Fibroblast of skin of left biceps (primary cell): Measurements from ENCODE around the gene CPSF6.

Source experiments
- DNase-seq, 2 experiments: peaks; one replicate each; pipeline ENCODE4 v3.0.0-alpha.2; 2013; ENCODE audit warnings: low read depth in 2 of 2

Gene CPSF6

DNA sequence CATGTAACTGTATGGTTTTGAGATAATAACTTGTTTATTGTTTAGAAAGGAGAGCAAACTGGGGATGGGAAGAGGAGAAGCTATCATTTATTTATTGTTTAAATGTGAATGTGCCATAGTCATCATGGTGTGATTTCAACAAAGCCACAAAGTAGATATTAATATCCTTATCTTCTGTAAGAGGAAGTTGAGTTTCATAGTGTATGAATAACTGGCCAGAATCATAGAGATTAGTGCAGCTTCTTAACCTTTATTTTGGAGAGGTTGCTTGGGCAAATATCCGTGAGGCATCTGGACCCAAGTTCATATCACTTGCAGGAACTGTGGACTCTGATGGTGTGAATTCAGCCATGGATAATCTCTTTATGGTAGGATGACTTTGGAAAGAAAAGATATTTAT is 82.0 kb downstream of the CPSF6 start:
- DNase-seq, result no peak
